IPS DF 4.7 (cell line): ENCODE measurements around the gene CCL23.
"Not testable (repeated sequence)": the region's sequence is repeated elsewhere in the genome, so short reads cannot be mapped to it uniquely, and the experiment has no call there.

Experiments used
- DNase-seq: peaks from one replicate; pipeline ENCODE4 v3.0.0-alpha.2; 2013; ENCODE audit warnings: low spot score; ENCODE audit errors: extremely low read depth

CCL23 gene, protein sequence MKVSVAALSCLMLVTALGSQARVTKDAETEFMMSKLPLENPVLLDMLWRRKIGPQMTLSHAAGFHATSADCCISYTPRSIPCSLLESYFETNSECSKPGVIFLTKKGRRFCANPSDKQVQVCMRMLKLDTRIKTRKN

DNA sequence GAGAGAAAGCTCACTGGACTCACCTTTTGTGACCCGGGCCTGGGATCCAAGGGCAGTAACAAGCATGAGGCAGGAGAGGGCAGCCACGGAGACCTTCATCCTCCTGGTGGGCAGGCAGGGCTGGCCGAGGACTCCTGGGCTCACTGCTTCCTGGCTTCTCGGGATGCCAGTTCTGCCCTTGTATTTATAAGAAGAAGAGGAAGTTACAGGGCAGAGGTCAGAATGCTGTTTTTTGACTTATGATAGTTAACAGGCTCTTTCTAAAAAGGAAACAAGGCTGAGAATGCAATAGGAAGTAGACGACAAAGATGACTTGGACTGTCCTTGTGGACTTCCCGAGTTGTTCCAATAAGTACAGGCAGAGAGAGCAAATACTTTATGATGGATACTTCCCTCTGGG lies at the start of gene CCL23:
Gene CCL23, minus strand, starts transcription at position 174 of the 400 bp plus-strand sequence. Its CDS starts 75 bp downstream, at position 99.
- no peak for DNase-seq

DNA sequence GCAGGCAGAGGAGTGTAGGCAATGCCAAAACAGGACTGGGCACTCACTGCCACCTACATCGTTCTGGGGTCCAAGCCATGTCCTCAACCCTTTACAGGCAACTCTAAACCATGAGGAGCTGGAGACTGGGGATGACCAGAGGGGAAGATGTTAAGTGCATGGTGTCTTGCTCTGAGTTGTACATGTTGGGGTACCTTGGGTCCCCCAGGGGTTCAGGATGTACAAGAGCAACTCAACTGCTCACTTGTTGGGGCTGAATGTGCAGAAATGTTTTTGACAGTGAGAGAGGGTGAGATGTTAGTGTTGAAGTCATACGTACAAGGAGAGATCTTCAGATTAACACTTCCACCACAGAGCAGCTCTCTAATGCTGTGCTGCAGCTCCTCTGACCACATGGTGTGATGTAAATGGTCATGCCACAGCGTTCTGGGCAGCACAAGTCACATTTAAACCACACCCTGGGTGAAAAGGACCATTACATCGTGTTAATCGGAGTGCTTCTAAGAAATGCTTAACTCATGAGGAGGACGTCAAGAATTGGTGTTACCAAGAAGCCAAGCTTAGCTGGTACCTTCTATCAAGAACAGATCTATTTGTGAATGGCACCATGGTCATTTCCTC lies 48.7 kb upstream of the CCL23 start:
- no peak for DNase-seq

DNA sequence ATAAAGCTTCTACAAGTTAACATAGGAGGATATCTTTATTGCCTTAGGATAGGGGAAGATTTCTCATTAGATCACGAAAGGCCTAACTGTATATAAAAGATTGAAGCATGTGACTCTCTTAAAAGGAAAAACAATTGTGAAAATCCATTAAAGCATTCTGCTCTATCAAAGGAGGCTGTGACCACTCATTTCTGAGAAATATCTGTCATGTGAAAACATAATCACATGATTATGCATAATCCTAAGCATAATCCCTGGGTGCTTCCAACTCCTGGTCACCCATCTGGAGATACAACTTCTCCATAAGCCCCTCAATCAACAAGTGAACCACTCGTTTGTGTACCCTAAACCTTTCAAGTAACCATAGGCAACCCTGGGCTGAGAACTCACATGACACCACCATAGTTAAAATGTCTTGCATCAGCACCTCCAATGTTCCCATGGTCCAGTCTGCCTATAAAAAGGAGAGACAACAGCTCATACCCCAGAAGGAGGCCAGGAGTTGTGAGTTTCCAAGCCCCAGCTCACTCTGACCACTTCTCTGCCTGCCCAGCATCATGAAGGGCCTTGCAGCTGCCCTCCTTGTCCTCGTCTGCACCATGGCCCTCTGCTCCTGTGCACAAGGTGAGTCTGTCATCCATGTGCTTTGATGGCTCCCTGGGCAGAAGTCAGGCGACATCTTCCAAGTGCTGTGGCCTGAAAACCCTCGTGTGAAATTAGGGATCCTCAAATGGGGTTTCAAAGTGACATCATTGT lies 46.2 kb upstream of the CCL23 start, which contains the start of gene CCL18:
Gene CCL18, plus strand, starts transcription at position 487 of the 756 bp plus-strand sequence. Its CDS starts 71 bp downstream, at position 558.
- no peak for DNase-seq

DNA sequence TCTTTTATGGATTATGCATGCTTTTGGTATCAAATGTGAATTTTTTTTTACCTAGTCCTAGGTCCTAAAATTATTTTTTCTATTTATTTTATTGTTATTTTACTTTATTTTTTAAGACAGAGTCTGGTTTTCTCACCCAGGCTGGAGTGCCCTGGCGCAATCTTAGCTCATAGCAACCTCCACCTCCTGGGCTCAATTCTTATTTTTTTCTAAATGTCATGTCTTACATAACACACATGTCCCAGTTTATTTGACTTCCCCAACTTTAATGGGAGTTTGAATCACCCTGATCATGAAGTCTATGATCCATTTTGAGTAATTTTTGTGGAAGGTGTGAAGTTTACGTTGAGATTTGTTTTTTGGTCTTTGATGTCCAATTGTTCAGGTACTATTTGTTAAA lies 43.0 kb upstream of the CCL23 start:
- DNase-seq: no peak

DNA sequence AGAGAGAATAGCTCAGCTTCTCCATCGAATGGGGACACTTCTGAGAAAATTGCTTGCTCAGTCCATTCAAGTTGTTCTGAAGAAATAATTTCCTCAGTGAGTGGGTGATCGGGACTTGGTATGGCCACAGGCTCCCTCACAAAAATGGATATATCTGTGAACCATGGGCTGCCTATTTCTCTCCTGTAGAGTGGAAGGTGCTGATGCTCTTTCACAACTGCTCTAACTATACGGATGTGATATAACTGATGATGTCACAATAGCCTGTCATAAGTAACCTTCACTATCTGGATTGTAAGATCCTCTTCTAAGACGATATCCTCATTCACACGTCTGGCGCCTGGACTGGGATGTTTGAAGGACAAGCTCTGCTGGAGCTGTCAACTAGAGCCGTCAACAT lies 41.6 kb upstream of the CCL23 start:
- no peak for DNase-seq

DNA sequence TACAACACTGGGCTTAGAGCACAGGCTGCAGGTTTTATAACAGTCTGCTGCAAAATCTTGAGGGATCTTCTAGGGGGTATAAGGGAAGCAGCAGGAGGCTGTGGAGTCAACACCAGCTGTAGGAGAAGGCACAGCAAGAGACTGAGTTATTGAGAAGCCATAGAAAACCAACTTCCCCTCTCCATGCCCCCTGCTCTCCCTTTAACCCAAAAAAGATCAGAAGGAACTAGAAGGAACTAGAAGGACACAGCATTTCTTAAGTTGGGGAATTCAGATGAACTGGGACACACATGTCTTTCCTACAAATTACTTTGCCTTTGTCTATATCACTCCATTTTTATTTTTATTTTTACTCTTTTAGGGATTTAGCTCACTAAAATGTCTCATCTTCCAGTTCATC lies 40.1 kb upstream of the CCL23 start:
- no peak for DNase-seq

DNA sequence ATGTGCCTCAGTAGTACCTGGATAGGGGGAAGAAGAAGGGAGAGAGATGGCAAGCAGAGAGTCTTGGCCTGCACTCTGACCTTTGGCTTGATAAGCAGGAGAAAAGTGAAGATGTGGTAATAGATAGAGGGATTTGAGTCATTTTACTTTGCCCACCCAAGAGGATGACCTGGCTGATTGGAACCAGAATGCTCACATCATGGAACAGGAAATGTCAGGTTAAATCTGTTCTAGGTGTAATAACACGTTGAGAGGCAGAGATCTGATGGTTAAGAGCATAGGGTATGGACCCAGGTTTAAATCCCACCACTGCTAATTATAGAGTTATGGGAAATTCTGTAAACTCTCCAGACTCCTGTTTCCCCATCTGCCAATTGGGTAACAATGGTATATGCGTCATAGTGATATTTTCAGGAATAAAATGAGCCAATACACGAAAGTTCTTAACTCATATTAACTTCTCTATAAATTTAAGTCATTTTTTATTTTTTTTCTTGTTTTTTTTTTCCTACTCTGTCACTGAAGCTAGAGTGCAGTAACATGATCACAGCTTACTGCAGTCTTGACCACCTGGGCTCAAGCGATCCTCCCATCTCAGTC lies 38.2 kb upstream of the CCL23 start:
- no peak for DNase-seq

DNA sequence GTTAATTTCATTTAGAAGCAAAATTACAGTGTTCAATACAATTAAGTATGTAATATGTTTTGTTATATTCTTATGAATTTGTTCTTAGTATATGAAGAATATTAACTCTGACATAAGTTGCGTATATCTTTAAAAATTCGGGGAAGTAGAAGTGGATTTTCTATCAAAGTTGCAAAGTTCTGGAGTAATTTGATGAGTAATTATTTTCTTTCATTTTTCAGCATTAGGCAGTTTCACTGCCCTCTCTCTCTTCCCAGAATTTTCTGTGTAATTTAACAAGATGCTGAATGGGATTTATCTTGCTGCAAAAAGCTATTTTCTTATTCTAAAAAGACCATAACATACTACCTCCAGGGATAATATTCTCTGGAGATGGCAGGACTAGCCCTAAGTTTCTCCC lies 37.4 kb upstream of the CCL23 start:
- DNase-seq: no peak

DNA sequence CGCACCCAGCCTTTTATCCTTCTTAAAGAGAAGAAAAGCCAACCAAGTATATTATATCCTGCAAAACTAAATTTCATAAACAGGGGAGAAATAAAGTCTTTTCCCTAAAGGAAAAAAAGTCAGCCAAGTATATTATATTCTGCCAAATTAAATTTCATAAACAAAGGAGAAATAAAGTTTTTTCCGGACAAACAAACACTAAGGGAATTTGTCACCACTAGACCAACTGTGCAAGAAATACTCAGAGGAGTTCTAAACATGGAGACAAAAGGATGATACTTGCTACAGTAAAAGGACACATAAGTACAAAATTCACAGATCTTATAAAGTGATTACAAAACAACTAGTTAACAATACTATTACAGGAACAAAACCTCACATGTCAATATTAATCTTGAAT lies 31.9 kb upstream of the CCL23 start:
- no peak for DNase-seq

DNA sequence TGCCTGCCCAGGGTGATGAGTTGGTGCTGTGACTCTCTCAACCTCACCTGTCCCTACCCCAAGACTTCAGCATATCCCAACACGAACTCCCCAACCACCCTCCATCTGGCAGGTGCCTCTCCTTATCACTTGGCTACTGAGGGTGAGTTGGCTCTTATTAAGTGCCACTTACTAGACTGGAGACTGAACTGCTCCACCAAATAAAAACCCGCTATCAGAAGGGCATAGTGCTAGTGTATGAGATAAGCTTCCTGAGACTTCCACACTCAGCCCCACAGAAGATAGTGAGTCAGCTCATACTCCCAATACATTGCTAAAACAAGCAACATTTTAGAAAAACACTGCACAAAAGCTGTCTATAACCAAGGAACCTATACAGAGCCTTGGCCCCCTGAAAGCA lies 30.3 kb upstream of the CCL23 start:
- no peak for DNase-seq

DNA sequence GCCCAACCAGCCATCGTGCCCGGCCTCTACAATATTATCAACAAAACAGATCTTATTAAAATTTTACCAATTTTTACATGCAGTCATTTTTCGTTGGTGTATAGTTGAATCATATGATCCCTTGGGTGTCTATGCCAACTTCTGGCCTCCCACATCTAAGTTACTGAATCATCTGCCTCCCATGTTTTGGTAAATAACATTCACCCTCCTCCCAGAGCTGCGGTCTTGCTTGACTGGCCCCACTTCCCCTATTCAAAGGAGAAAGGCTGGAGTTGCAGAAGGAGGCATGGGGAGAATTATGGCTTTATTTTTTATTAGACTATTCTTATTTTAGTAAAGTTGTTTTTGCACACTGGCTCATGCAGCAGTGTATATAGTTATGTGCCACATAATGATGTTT lies 18.5 kb upstream of the CCL23 start:
- no peak for DNase-seq

DNA sequence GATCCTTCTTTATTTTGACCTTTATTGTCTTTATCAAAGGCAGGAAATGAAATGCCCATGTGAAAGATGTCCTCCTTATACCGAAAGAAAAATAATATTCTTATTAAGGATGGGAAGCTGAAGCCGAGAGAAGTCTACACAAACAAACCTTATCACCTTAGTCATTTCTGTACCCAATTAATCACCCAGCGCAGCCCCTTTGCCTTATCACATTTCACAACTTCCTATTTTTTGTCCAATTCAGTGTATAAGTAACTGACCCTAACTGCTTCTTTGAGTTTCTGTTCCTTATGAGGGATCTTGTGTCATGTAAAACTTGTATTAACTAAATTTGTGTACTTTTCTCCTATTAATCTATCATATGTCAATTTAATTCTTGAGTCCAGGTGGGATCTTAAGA lies 16.4 kb upstream of the CCL23 start:
- DNase-seq: no peak

DNA sequence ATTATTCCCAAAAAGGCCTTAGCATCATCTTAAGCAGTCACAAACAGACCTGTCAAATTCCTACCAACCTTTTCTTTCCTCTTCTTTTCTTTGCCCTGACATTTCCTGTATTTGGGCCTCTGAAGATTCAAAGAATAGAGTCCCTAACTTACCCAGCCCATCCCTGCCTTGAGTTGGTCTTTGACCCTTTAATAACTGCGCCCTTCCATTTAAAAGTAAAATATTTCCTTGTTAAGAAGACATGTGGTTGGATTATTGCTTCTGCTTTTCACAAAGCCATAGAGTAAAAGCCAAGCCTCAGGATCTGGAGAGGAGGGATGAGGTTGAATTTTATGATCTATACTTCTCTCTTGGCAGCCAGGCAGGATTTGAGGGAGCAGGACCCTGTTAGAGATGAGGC lies 13.2 kb upstream of the CCL23 start:
- DNase-seq: no peak

DNA sequence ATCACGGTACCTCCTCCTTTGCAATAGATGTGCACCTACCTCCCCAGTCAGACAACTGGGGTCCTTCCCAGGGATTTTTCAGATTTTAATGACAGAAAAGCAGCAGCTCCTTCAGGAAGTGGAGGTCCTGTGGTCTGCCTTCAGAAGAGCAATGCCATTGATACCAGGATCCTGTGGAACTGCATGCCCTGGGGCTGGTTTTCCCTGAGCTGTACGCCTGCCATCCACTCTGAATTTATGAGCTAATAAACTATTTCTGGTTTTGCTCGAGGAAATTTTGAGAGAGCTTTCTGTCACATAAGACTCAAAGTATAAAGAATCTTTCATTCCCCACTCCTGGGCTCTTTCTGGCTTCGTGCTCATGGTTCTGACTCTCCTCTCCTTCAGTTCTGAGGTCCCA lies 10.0 kb upstream of the CCL23 start:
- DNase-seq: no peak

DNA sequence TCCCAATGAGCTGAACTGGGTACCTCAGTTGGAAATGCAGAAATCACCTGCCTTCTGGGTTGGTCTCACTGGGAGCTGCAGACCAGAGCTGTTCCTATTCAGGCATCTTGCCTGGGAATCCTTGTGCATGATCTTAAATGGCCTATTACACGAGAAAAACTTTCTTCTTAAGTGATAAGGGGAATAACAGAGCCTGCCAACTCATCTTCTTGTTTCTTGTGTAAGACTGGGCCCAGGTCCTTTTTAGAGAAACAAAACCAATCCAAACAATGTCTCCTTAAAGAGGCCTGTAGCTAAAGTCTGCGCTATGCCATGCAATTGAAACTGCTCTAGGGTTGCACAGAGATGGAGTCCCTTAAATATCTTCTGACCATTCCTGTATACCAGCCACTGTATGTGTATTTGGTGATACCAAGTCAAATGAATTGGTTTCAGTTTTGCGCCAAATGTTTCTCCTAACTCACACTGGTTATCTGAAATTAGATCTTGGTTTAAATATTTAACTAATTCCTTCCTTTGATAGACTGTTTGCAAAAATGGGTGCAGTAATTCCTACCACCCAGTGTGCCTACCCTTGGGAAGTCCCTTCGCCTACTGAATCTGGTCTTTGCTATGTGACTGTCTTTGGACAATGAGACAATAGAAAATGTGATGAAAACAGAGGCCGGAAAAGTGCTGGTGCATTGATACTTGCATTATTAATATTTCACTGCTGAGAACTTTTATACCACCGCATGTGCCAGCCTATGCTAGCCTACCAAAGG lies 6.5 kb upstream of the CCL23 start:
- no peak for DNase-seq

DNA sequence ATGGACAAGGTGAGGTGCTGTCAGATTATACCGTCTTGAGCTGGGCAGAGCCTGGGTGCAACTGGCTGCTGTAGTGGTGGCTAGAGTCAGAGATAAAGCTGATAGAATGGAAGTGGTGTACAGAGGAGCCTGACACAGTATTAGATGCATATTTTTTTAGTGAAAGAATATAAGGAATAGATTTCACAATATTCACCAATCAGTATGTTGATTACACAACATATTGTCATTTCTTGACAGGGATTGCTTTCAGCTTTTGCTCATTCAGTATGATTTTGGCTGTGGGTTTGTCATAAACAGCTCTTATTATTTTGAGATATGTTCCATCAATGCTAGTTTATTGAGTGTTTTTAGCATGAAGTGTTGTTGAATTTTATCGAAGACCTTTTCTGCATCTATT lies 1.7 kb upstream of the CCL23 start:
- no peak for DNase-seq

DNA sequence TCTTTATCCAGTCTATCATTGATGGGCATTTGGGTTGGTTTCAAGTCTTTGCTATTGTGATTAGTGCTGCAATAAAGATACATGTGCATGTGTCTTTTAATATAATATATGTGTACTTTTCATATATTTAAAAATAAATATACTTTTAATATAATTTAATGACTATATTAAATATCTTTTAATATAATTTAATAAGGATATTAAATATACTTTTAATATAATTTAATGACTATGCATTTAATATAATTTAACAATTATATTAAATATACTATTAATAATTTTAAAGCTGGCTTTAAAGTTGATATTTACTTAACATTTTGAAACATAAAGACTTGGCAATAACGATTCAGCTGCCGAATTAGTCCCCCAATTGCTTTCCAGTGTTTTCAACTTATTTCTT lies 1.2 kb downstream of the CCL23 start:
- DNase-seq: no peak

DNA sequence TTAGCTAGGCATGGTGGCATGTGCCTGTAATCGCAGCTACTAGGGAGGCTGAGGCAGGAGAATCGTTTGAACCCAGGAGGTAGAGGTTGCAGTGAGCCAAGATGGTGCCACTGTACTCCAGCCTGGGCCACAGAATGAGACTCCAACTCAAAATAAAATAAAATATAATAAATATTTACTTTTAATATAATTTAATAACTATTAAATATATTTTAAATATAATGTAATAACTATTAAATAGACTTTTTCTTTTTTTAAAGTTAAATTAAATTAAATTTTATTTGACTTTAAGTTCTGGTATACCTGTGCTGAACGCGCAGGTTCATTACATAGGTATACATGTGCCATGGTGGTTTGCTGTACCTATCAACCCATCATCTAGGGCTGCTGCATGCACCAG lies 1.9 kb downstream of the CCL23 start:
- not testable (repeated sequence) for DNase-seq

DNA sequence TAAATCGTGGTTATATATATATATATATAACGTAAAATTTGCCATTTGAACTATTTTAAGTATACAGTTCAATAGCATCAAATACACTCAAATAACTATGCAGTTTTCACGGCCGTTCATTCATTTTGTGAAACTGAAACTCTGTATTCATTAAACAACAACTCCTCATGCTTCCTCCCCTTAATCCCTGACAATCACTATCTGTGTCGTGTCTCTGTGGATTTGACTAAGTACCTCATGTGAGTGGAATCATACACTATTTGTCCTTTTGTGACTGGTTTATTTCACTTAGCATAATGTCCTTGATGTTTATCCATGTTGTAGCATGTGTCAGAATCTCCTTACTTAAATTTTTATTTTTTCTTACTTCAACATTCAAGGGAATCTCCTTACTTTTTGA lies 2.8 kb downstream of the CCL23 start:
- DNase-seq: no peak

DNA sequence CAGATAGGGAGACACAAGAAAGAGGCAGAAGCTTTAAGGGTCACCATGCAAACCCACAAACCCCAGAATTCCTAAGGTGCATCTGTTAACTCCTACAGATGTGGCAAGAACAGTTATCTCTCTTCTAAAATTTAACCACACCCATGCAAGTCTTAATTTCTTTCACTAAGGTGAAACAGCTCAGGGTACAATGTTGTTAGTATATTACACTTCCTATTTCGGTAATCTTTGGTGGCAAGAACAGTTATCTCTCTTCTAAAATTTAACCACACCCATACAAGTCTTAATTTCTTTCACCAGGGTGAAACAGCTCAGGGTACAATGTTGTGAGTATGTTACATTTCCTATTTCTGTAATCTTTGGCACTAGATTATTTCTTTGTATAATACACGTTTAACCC lies 6.6 kb downstream of the CCL23 start:
- DNase-seq: no peak

DNA sequence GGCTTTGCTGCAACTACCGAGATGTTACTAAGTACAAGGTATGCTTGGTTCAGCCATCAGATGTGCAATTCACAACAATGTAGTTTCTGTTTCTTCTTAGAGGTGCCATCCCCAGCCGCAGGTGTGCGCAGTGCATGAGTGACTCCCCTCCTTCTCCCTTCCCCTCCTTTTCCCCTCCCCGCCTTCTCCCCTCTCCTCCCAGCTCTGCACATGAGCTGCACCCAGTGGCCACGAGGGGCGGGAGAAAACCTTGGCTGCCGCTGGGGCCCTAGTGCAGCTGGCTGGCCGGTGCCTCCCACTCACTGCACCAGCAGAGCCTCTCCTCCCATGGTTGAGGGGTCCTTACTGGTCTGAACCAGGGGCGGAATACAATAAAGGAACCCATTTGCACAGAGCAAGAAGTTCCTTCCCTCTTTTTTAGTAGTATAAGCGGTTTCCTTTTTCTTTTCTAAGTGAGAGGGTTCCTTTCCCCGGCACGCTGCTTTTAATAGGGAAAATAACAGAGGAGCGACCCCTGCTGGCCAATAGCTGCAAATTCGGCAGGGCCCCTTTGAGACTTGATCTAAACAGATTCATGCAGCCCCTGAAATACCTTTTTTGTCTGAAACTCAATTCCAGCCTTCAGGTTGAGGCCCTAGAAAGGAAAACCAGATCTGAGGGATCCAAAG lies 8.6 kb downstream of the CCL23 start:
- DNase-seq: no peak
